BJ (cell line): ENCODE results near the gene ARHGEF4. TPM values are rescaled to one million over a fixed set of nuclear protein-coding genes. Genes with fewer than 3 reads are reported as not detected.

Source experiments
- CTCF ChIA-PET: fragments of 350-600 bp; formaldehyde crosslinking; extraction: SDS; loops from one replicate; lab custom pipeline; 2021; ENCODE audit warnings: antibody characterized with exemption, inconsistent platforms; lab: Yijun Ruan, JAX
- POLR2A ChIA-PET: fragments of 300-600 bp; sonication (Branson Sonifier 250); formaldehyde crosslinking; extraction: SDS; loops from one replicate; lab custom pipeline; 2021; ENCODE audit warnings: antibody characterized with exemption; lab: Charles Lee
- DNase-seq: peaks from one replicate; pipeline ENCODE4 v3.0.0-alpha.2; 2011; ENCODE audit warnings: low read depth
- H3K27me3 ChIP-seq: 2 replicates; pipeline ENCODE4 v1.6.0; 2011; ENCODE audit warnings: low read length; ENCODE audit not compliant: control insufficient read depth, insufficient read depth
- H3K36me3 ChIP-seq: 2 replicates; pipeline ENCODE4 v1.5.1; 2011; ENCODE audit warnings: low read length; ENCODE audit not compliant: control insufficient read depth, insufficient read depth
- H3K4me3 ChIP-seq: 2 replicates; pipeline ENCODE4 v1.5.1; 2011; ENCODE audit warnings: low read depth, mild to moderate bottlenecking, control low read depth, low read length
- polyA plus RNA-seq: library from polyadenylated mRNA; depleted of rRNA; stranded (reverse); fragments of >200 nt; gene quantifications from 2 replicates; pipeline ENCODE4 v1.2.3, GENCODE V29; 2011
- TF ChIP-seq, protein P1 (sequence below): IDR thresholded peaks from 2 replicates; pipeline ENCODE4 v1.5.1; 2011; ENCODE audit warnings: low read depth, mild to moderate bottlenecking, control low read depth, inconsistent platforms, low read length, moderate library complexity; ENCODE audit not compliant: insufficient read depth

The ARHGEF4 gene
- polyA plus RNA-seq, 1 experiment = 15.1 TPM

GRCh38 chr2:130799295-130799694 is 37.4 kb upstream of the ARHGEF4 start:
- POLR2A ChIA-PET = no interaction called here
- H3K36me3 ChIP-seq = no peaks in the 10 kb centered on the region
- H3K4me3 ChIP-seq = no peak overlapping the region
- DNase-seq = no peak
- peaks cover 2% of the 10 kb centered on the region; the same call in 1 of the 2 replicates for H3K27me3 ChIP-seq
- CTCF ChIA-PET = interaction anchor here (0.9 to 6.1 kb wide), 6 partner anchors 8 to 120 kb away, joined by 3 to 177 read pairs (median 15); no protein-coding TSS in a partner anchor
- TF ChIP-seq, protein P1, sequence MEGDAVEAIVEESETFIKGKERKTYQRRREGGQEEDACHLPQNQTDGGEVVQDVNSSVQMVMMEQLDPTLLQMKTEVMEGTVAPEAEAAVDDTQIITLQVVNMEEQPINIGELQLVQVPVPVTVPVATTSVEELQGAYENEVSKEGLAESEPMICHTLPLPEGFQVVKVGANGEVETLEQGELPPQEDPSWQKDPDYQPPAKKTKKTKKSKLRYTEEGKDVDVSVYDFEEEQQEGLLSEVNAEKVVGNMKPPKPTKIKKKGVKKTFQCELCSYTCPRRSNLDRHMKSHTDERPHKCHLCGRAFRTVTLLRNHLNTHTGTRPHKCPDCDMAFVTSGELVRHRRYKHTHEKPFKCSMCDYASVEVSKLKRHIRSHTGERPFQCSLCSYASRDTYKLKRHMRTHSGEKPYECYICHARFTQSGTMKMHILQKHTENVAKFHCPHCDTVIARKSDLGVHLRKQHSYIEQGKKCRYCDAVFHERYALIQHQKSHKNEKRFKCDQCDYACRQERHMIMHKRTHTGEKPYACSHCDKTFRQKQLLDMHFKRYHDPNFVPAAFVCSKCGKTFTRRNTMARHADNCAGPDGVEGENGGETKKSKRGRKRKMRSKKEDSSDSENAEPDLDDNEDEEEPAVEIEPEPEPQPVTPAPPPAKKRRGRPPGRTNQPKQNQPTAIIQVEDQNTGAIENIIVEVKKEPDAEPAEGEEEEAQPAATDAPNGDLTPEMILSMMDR = no peak

DNA sequence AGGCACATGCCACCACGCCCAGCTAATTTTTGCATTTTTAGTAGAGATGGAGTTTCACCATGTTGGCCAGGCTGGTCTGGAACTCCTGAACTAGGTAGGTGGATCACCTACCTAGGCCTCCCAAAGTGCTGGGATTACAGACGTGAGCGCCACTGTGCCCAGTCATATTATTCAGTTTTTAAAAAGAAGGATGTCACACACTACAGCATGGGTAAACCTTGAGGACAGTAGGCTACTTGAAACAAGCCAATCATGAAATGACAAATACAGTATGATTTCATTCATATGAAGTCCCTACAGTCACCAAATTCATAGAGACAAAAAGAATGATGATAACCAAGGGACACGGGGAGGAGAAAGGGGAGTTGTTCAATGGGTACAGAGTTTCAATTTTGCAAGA is 31.1 kb upstream of the ARHGEF4 start:
- H3K27me3 ChIP-seq = no peaks in the 10 kb centered on the region
- H3K4me3 ChIP-seq = no peak overlapping the region
- DNase-seq = no peak
- H3K36me3 ChIP-seq = no peaks in the 10 kb centered on the region
- CTCF ChIA-PET = no interaction called here
- POLR2A ChIA-PET = no interaction called here
- TF ChIP-seq, protein P1 = no peak

- H3K4me3 ChIP-seq = no peak overlapping the region
- ChIA-PET CTCF (interaction anchor here (2.3 kb wide), 1 partner anchor 8 kb away, joined by 17 read pairs; no protein-coding TSS in a partner anchor), POLR2A (no interaction called here)
- DNase-seq = no peak
- TF ChIP-seq, protein P1 = no peak
- no peaks in the 10 kb centered on the region for H3K27me3 ChIP-seq
- no peaks in the 10 kb centered on the region for H3K36me3 ChIP-seq
These were observed 30.3 kb upstream of the ARHGEF4 start for GRCh38 chr2:130806370-130806769.

DNA sequence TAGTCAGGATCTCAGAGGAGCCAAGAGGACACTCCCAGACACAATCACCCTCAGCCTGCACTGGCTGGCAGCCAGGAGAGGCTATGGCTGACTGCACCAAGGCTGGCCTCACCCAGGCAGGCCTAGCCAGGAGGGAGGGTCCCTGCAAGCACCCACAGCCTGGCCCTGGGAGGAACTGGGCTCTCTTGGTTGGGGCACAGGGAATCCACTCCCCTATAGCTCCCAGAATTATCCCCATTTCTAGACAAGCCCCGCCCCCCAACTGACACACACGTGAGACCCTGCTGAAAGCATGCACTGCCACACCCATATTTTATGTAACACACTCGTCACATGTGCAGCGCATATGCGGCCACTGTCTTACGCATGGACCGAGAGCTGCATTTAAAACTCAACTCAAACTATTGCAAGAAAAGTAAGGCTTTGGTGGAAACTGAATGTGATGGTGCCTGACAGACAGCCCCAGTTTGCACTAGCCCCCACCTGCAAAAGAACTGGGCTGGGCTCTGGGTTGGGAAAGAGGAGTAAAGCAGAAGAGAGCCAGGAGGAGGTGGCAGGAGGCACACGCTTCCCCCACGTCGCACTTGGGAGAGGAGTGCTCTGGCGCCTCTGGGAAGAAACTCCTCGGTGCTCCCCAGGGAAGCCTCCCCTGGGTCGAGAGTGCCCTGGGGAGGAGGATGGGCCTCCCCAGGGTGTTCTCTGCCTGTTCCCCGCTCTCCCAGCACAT is 28.9 kb upstream of the ARHGEF4 start:
- H3K27me3 ChIP-seq = no peaks in the 10 kb centered on the region
- TF ChIP-seq, protein P1 = no peak
- CTCF ChIA-PET = interaction anchor here (2.3 kb wide), 1 partner anchor 10 kb away, joined by 17 read pairs; no protein-coding TSS in a partner anchor
- POLR2A ChIA-PET = no interaction called here
- H3K4me3 ChIP-seq = no peak overlapping the region
- H3K36me3 ChIP-seq = no peaks in the 10 kb centered on the region
- DNase-seq = no peak

DNA sequence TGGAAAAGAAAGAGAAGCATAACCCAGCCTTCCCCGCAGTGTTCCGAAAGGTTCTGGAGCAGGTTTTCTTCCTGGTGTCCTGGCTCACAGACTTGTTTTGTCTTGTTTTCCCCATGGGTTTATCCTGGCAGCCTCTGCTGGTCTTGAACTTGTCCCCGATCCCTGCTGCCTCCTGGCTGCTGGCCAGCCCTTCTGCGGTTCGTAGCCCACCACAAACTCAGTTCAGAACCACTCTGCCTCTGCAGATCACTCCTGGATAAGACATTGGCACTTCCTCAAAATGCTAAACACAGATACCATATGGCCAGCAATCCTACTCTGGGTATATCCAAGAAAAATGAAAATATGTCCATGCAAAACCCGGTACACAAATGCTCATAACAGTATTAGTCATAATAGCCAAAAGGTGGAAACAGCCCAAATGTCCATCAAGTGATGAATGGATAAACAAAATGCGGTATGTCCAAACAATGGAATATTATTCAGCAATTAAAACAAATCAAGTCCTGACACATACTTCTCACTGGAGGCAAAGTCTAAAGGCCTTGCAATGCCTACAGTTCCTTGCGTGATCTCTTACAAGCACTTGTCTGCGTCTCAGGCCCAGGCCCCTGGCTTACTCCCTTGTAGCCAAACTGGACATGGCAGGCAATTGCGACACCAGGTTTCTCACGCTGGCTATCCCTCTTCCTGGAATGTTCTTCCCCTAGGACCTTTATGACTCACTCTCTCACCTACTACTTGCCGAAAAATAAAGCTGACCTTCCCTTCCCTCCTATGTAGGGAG is 28.0 kb upstream of the ARHGEF4 start:
- CTCF ChIA-PET = interaction anchor here (1.0 to 2.3 kb wide), 2 partner anchors 11 kb away, joined by 3 to 17 read pairs; no protein-coding TSS in a partner anchor
- no peak for DNase-seq
- Histone ChIP-seq H3K27me3 (no peaks in the 10 kb centered on the region), H3K36me3 (no peaks in the 10 kb centered on the region), H3K4me3 (no peak overlapping the region)
- TF ChIP-seq, protein P1 = no peak
- POLR2A ChIA-PET = no interaction called here
